Measurements from ENCODE around the gene MOCS3. TPM values are rescaled to one million over a fixed set of nuclear protein-coding genes. Genes with fewer than 3 reads are reported as not detected.

The MOCS3 gene
- polyA plus RNA-seq, 1 donor from 2014 or later, result 5.5 TPM

- Histone ChIP-seq H3K9me3 (ENCODE audit: low read length) (no peaks in the 10 kb centered on the region), H3K9ac (ENCODE audit: low read length) (no peak overlapping the region), H4K20me1 (ENCODE audit: insufficient read depth) (no peaks in the 10 kb centered on the region), H3K27me3 (ENCODE audit: insufficient read depth, low read depth, low read length) (no peaks in the 10 kb centered on the region), H3K27ac (ENCODE audit: low read length) (no peak overlapping the region), H3K79me2 (replicated peaks; ENCODE audit: insufficient read depth, low read length) (no peaks in the 10 kb centered on the region), H3K4me2 (ENCODE audit: low read length) (no peak overlapping the region), H3K9me2 (ENCODE audit: insufficient read depth, low read length) (no peaks in the 10 kb centered on the region), H3K36me3 (ENCODE audit: insufficient read depth, low read length) (no peaks in the 10 kb centered on the region), H3F3A (ENCODE audit: insufficient read depth, low read length, poor library complexity, severe bottlenecking) (no peaks in the 10 kb centered on the region), H3K4me3 (ENCODE audit: low read length) (no peak overlapping the region), H2AFZ (ENCODE audit: low read depth, low read length) (no peak overlapping the region)
- TF ChIP-seq RAD21 (conservative IDR thresholded peaks at IDR 0.05) (no peak), SMC3 (conservative IDR thresholded peaks at IDR 0.05; ENCODE audit: poor library complexity) (peak; percentile 43)
These were observed 23.1 kb downstream of the MOCS3 start for GRCh38 chr20:50981714-50982048.

DNA sequence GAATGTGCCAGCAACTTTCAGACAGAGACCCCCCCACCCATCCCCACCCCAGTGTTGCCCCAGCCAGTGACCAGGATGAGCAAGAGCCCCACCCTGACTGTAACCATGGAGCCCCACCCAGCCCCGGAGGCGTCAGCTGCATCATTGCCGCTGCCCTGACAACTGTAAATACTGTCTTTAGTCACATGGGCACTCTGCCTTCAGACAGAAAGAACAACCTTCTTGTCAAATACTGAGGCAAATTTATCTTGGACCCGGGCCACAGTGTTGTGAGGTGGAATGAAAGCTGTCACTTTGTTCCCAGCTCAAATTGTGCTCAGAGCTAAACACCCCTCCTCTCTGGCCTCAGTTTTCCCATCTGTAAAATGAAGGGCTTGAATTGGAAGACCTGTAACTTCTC, 23.7 kb downstream of the MOCS3 start:
- no peak overlapping the region for H3K9ac ChIP-seq (ENCODE audit: low read length)
- no peaks in the 10 kb centered on the region for H3K9me2 ChIP-seq (ENCODE audit: insufficient read depth, low read length)
- H3F3A ChIP-seq (ENCODE audit: insufficient read depth, low read length, poor library complexity, severe bottlenecking), result no peaks in the 10 kb centered on the region
- H3K27ac ChIP-seq (ENCODE audit: low read length), result no peak overlapping the region
- H3K4me3 ChIP-seq (ENCODE audit: low read length), result no peak overlapping the region
- no peaks in the 10 kb centered on the region for H3K9me3 ChIP-seq (ENCODE audit: low read length)
- H4K20me1 ChIP-seq (ENCODE audit: insufficient read depth), result no peaks in the 10 kb centered on the region
- H3K79me2 ChIP-seq (replicated peaks; ENCODE audit: insufficient read depth, low read length), result no peaks in the 10 kb centered on the region
- no peaks in the 10 kb centered on the region for H3K27me3 ChIP-seq (ENCODE audit: insufficient read depth, low read depth, low read length)
- no peak overlapping the region for H3K4me2 ChIP-seq (ENCODE audit: low read length)
- TF ChIP-seq EZH2 (IDR thresholded peaks at IDR 0.05; ENCODE audit: borderline replicate concordance, insufficient read depth, low read length, poor library complexity, severe bottlenecking) (no peak), MXI1 (conservative IDR thresholded peaks at IDR 0.05; ENCODE audit: poor library complexity, severe bottlenecking) (no peak), CTCF (IDR thresholded peaks at IDR 0.05; ENCODE audit: poor library complexity, severe bottlenecking) (no peak), POLR2AphosphoS5 (IDR thresholded peaks at IDR 0.05) (no peak), TAF1 (IDR thresholded peaks at IDR 0.05; ENCODE audit: low read depth) (no peak), SMC3 (conservative IDR thresholded peaks at IDR 0.05; ENCODE audit: poor library complexity) (no peak), EP300 (conservative IDR thresholded peaks at IDR 0.05; ENCODE audit: poor library complexity, severe bottlenecking) (no peak)
- H2AFZ ChIP-seq (ENCODE audit: low read depth, low read length), result no peak overlapping the region
- H3K36me3 ChIP-seq (ENCODE audit: insufficient read depth, low read length), result no peaks in the 10 kb centered on the region

- Histone ChIP-seq H3K9me2 (ENCODE audit: insufficient read depth, low read length) (no peaks in the 10 kb centered on the region), H2AFZ (ENCODE audit: low read depth, low read length) (no peak overlapping the region), H3K27ac (ENCODE audit: low read length) (no peak overlapping the region), H3K27me3 (ENCODE audit: insufficient read depth, low read depth, low read length) (no peaks in the 10 kb centered on the region), H3K79me2 (replicated peaks; ENCODE audit: insufficient read depth, low read length) (no peaks in the 10 kb centered on the region), H3K4me2 (ENCODE audit: low read length) (no peak overlapping the region), H3F3A (ENCODE audit: insufficient read depth, low read length, poor library complexity, severe bottlenecking) (no peaks in the 10 kb centered on the region), H3K9me3 (ENCODE audit: low read length) (no peaks in the 10 kb centered on the region), H3K9ac (ENCODE audit: low read length) (no peak overlapping the region), H3K36me3 (ENCODE audit: insufficient read depth, low read length) (no peaks in the 10 kb centered on the region), H3K4me3 (ENCODE audit: low read length) (no peak overlapping the region), H4K20me1 (ENCODE audit: insufficient read depth) (no peaks in the 10 kb centered on the region)
- TF ChIP-seq CTCF (IDR thresholded peaks at IDR 0.05; ENCODE audit: poor library complexity, severe bottlenecking), result no peak
- TF ChIP-seq, protein P1, sequence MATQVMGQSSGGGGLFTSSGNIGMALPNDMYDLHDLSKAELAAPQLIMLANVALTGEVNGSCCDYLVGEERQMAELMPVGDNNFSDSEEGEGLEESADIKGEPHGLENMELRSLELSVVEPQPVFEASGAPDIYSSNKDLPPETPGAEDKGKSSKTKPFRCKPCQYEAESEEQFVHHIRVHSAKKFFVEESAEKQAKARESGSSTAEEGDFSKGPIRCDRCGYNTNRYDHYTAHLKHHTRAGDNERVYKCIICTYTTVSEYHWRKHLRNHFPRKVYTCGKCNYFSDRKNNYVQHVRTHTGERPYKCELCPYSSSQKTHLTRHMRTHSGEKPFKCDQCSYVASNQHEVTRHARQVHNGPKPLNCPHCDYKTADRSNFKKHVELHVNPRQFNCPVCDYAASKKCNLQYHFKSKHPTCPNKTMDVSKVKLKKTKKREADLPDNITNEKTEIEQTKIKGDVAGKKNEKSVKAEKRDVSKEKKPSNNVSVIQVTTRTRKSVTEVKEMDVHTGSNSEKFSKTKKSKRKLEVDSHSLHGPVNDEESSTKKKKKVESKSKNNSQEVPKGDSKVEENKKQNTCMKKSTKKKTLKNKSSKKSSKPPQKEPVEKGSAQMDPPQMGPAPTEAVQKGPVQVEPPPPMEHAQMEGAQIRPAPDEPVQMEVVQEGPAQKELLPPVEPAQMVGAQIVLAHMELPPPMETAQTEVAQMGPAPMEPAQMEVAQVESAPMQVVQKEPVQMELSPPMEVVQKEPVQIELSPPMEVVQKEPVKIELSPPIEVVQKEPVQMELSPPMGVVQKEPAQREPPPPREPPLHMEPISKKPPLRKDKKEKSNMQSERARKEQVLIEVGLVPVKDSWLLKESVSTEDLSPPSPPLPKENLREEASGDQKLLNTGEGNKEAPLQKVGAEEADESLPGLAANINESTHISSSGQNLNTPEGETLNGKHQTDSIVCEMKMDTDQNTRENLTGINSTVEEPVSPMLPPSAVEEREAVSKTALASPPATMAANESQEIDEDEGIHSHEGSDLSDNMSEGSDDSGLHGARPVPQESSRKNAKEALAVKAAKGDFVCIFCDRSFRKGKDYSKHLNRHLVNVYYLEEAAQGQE (IDR thresholded peaks at IDR 0.05; ENCODE audit: borderline replicate concordance), result no peak
- no peak for TF ChIP-seq EZH2 (IDR thresholded peaks at IDR 0.05; ENCODE audit: borderline replicate concordance, insufficient read depth, low read length, poor library complexity, severe bottlenecking)
- TF ChIP-seq RAD21 (conservative IDR thresholded peaks at IDR 0.05), result no peak
- TF ChIP-seq SMC3 (conservative IDR thresholded peaks at IDR 0.05; ENCODE audit: poor library complexity), result no peak
- TF ChIP-seq TAF1 (IDR thresholded peaks at IDR 0.05; ENCODE audit: low read depth), result no peak
- no peak for TF ChIP-seq EP300 (conservative IDR thresholded peaks at IDR 0.05; ENCODE audit: poor library complexity, severe bottlenecking)
These were observed 24.7 kb downstream of the MOCS3 start for GRCh38 chr20:50983321-50983720.
